ENCODE data around the gene HEATR1. TPM values are rescaled to one million over a fixed set of nuclear protein-coding genes. Genes with fewer than 3 reads are reported as not detected.
"Not testable (repeated sequence)": the region's sequence is repeated elsewhere in the genome, so short reads cannot be mapped to it uniquely, and the experiment has no call there.

Gene HEATR1
- polyA plus RNA-seq, 1 of the 3 experiments (the other 2 are of a cell fraction), result 10.6 TPM

GRCh38 chr1:236581528-236581927 is 22.8 kb downstream of the HEATR1 start:
- POLR2A ChIA-PET, result no interaction called here
- no peak overlapping the region for H3K4me2 ChIP-seq
- no peak overlapping the region for H3K4me3 ChIP-seq (ENCODE audit: low read depth in 2 of 2, low read length in 1 of 2)
- CTCF ChIA-PET, result no interaction called here
- H3F3A ChIP-seq (replicated peaks; ENCODE audit: insufficient read depth), result peaks cover 7% of the 10 kb centered on the region
- no peak for DNase-seq
- H3K4me1 ChIP-seq (ENCODE audit: control insufficient read depth in 1 of 2, insufficient read depth in 2 of 2, low read depth in 1 of 2, low read length in 1 of 2), result no peaks in the 10 kb centered on the region
- H3K79me2 ChIP-seq (ENCODE audit: insufficient read depth), result no peaks in the 10 kb centered on the region
- WGBS (ENCODE audit: low lambda C conversion rate), result 95% methylated on average over 2 of the region's 2 CpGs
- H3K9ac ChIP-seq, result no peak overlapping the region
- H2AFZ ChIP-seq (ENCODE audit: low read depth), result no peak overlapping the region
- H3K27ac ChIP-seq (ENCODE audit: low read depth in 2 of 2, low read length in 1 of 2), result no peak overlapping the region
- H3K27me3 ChIP-seq (ENCODE audit: insufficient read depth), result no peaks in the 10 kb centered on the region
- H3K36me3 ChIP-seq (replicated peaks in 1 of 2; ENCODE audit: control insufficient read depth in 1 of 2, insufficient read depth in 2 of 2, low read length in 1 of 2), result peaks cover 80 to 87% of the 10 kb centered on the region in 2 experiments
- H3K9me3 ChIP-seq, result no peaks in the 10 kb centered on the region
- TF ChIP-seq ELF1 (IDR thresholded peaks at IDR 0.05) (no peak), SMC3 (IDR thresholded peaks at IDR 0.05; ENCODE audit: low read depth, low read length) (no peak), MXI1 (IDR thresholded peaks at IDR 0.05; ENCODE audit: low read depth, low read length) (no peak), TEAD4 (IDR thresholded peaks at IDR 0.05; ENCODE audit: borderline replicate concordance, insufficient read depth) (no peak), EZH2phosphoT487 (IDR thresholded peaks at IDR 0.05; ENCODE audit: borderline replicate concordance, low read depth) (no peak), TCF12 (IDR thresholded peaks at IDR 0.05) (no peak), POLR2AphosphoS5 (IDR thresholded peaks at IDR 0.05; ENCODE audit: low read depth, low read length) (no peak), GABPA (IDR thresholded peaks at IDR 0.05; ENCODE audit: low read depth) (no peak)
- TF ChIP-seq, protein P1, sequence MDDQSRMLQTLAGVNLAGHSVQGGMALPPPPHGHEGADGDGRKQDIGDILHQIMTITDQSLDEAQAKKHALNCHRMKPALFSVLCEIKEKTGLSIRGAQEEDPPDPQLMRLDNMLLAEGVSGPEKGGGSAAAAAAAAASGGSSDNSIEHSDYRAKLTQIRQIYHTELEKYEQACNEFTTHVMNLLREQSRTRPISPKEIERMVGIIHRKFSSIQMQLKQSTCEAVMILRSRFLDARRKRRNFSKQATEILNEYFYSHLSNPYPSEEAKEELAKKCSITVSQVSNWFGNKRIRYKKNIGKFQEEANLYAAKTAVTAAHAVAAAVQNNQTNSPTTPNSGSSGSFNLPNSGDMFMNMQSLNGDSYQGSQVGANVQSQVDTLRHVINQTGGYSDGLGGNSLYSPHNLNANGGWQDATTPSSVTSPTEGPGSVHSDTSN (IDR thresholded peaks at IDR 0.05), result no peak
- no peaks in the 10 kb centered on the region for H3K9me2 ChIP-seq
- no peaks in the 10 kb centered on the region for H4K20me1 ChIP-seq (ENCODE audit: insufficient read depth)

DNA sequence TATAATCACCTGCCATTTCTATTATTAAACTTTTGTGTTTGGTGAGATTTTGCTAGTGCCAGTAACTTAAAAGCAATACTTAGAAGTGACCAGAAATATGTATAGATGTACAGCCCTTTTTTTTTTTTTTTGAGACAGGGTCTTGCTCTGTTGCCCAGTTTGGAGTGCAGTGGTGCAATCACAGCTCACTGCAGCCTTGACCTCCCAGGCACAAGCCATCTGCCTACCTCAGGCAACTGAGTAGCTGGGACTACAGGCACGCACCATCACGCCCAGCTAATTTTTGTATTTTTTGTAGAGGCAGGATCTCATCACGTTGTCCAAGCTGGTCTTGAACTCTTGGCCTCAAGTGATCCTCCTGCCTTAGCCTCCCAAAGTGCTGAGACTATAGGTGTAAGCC is 23.9 kb downstream of the HEATR1 start:
- POLR2A ChIA-PET; H3K4me1 ChIP-seq (ENCODE audit: control insufficient read depth in 1 of 2, insufficient read depth in 2 of 2, low read depth in 1 of 2, low read length in 1 of 2); H4K20me1 ChIP-seq (ENCODE audit: insufficient read depth); H3F3A ChIP-seq (replicated peaks; ENCODE audit: insufficient read depth); H3K4me2 ChIP-seq; H3K9me3 ChIP-seq; H3K9me2 ChIP-seq; DNase-seq; H3K4me3 ChIP-seq (ENCODE audit: low read depth in 2 of 2, low read length in 1 of 2); H3K79me2 ChIP-seq (ENCODE audit: insufficient read depth); H3K9ac ChIP-seq; H3K27ac ChIP-seq (ENCODE audit: low read depth in 2 of 2, low read length in 1 of 2); H3K27me3 ChIP-seq (ENCODE audit: insufficient read depth); H2AFZ ChIP-seq (ENCODE audit: low read depth): not testable (repeated sequence)
- CTCF ChIA-PET, result interaction anchor here (1.1 kb wide), 1 partner anchor 21 kb away, joined by 3 read pairs; no protein-coding TSS in a partner anchor
- H3K36me3 ChIP-seq (replicated peaks in 1 of 2; ENCODE audit: control insufficient read depth in 1 of 2, insufficient read depth in 2 of 2, low read length in 1 of 2), result peaks cover 80 to 89% of the 10 kb centered on the region in 2 experiments
- WGBS (ENCODE audit: low lambda C conversion rate), result 100% methylated on average over 3 of the region's 3 CpGs

DNA sequence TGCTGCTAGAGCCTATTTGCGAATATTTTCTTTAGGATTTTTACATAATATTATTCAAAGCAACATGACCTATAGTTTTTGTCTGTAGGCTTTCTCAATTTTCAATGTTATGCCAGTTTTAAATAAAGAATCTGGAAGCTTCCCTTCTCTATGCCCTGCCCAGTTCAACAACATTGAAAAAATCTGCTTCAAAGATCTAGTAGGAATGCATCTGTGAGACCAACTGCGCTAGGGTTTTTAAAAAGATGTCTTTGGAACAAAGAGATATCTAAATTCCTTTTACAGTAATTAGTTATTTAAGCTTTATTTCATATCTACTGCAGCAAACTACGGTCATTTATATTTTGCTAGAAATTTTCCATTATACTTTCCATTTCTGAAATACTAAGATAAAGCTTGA is 25.7 kb downstream of the HEATR1 start:
- no peak overlapping the region for H3K9ac ChIP-seq
- H3K9me2 ChIP-seq, result no peaks in the 10 kb centered on the region
- no peak overlapping the region for H2AFZ ChIP-seq (ENCODE audit: low read depth)
- TF ChIP-seq SMC3 (IDR thresholded peaks at IDR 0.05; ENCODE audit: low read depth, low read length) (no peak), RFX5 (IDR thresholded peaks at IDR 0.05; ENCODE audit: low read length) (no peak), FOXM1 (IDR thresholded peaks at IDR 0.05; ENCODE audit: low read depth) (no peak), JUND (IDR thresholded peaks at IDR 0.05) (no peak)
- TF ChIP-seq, protein P2, sequence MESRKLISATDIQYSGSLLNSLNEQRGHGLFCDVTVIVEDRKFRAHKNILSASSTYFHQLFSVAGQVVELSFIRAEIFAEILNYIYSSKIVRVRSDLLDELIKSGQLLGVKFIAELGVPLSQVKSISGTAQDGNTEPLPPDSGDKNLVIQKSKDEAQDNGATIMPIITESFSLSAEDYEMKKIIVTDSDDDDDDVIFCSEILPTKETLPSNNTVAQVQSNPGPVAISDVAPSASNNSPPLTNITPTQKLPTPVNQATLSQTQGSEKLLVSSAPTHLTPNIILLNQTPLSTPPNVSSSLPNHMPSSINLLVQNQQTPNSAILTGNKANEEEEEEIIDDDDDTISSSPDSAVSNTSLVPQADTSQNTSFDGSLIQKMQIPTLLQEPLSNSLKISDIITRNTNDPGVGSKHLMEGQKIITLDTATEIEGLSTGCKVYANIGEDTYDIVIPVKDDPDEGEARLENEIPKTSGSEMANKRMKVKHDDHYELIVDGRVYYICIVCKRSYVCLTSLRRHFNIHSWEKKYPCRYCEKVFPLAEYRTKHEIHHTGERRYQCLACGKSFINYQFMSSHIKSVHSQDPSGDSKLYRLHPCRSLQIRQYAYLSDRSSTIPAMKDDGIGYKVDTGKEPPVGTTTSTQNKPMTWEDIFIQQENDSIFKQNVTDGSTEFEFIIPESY (IDR thresholded peaks at IDR 0.05; ENCODE audit: borderline replicate concordance, low read depth), result no peak
- no peaks in the 10 kb centered on the region for H4K20me1 ChIP-seq (ENCODE audit: insufficient read depth)
- ChIA-PET POLR2A (no interaction called here), CTCF (interaction anchor here (0.7 to 1.3 kb wide), 4 partner anchors 10 to 475 kb away, joined by 3 to 4 read pairs (median 4); no protein-coding TSS in a partner anchor)
- no peaks in the 10 kb centered on the region for H3K27me3 ChIP-seq (ENCODE audit: insufficient read depth)
- WGBS (ENCODE audit: low lambda C conversion rate), result 93% methylated on average over 3 of the region's 3 CpGs
- no peak overlapping the region for H3K4me3 ChIP-seq (ENCODE audit: low read depth in 2 of 2, low read length in 1 of 2)
- no peaks in the 10 kb centered on the region for H3K79me2 ChIP-seq (ENCODE audit: insufficient read depth)
- peaks cover 3% of the 10 kb centered on the region for H3F3A ChIP-seq (replicated peaks; ENCODE audit: insufficient read depth)
- H3K4me2 ChIP-seq, result no peak overlapping the region
- peaks cover 80 to 85% of the 10 kb centered on the region in 2 experiments for H3K36me3 ChIP-seq (replicated peaks in 1 of 2; ENCODE audit: control insufficient read depth in 1 of 2, insufficient read depth in 2 of 2, low read length in 1 of 2)
- DNase-seq, result no peak
- H3K4me1 ChIP-seq (ENCODE audit: control insufficient read depth in 1 of 2, insufficient read depth in 2 of 2, low read depth in 1 of 2, low read length in 1 of 2), result no peaks in the 10 kb centered on the region
- H3K9me3 ChIP-seq, result no peaks in the 10 kb centered on the region
- no peak overlapping the region for H3K27ac ChIP-seq (ENCODE audit: low read depth in 2 of 2, low read length in 1 of 2)

GRCh38 chr1:236577041-236577440 is 27.3 kb downstream of the HEATR1 start:
- POLR2A ChIA-PET; H4K20me1 ChIP-seq (ENCODE audit: insufficient read depth); H2AFZ ChIP-seq (ENCODE audit: low read depth); DNase-seq; H3K79me2 ChIP-seq (ENCODE audit: insufficient read depth); H3F3A ChIP-seq (replicated peaks; ENCODE audit: insufficient read depth); CTCF ChIA-PET; H3K9me3 ChIP-seq; H3K9ac ChIP-seq; H3K4me3 ChIP-seq (ENCODE audit: low read depth in 2 of 2, low read length in 1 of 2); H3K4me2 ChIP-seq; H3K27ac ChIP-seq (ENCODE audit: low read depth in 2 of 2, low read length in 1 of 2); H3K9me2 ChIP-seq; H3K27me3 ChIP-seq (ENCODE audit: insufficient read depth); H3K4me1 ChIP-seq (ENCODE audit: control insufficient read depth in 1 of 2, insufficient read depth in 2 of 2, low read depth in 1 of 2, low read length in 1 of 2): not testable (repeated sequence)
- 90% methylated on average over 7 of the region's 7 CpGs for WGBS (ENCODE audit: low lambda C conversion rate)
- H3K36me3 ChIP-seq (replicated peaks in 1 of 2; ENCODE audit: control insufficient read depth in 1 of 2, insufficient read depth in 2 of 2, low read length in 1 of 2), result peaks cover 80 to 87% of the 10 kb centered on the region in 2 experiments
